H1 (cell line): Measurements from ENCODE around the gene CBLC.

Source experiments
- CBX8 ChIP-seq: fragments of 300-800, 300-1000 bp; sonication (generic); IDR thresholded peaks from 2 replicates; pipeline ENCODE4 v1.7.1; 2016; ENCODE audit warnings: low read depth, low read length, borderline replicate concordance
- CTBP2 ChIP-seq: IDR thresholded peaks from 2 replicates; pipeline ENCODE4 v1.7.0; 2011; ENCODE audit warnings: borderline replicate concordance, mild to moderate bottlenecking, moderate library complexity, mixed read lengths, low read length; ENCODE audit not compliant: insufficient read depth, insufficient read length
- CTCF ChIP-seq, 3 experiments: IDR thresholded peaks; 1 replicate in 2 of 3; 2 replicates in 1 of 3; pipeline versions ENCODE4 v1.5.1 to v1.6.1; 2011; ENCODE audit warnings: low read length in 3 of 3, mild to moderate bottlenecking in 3 of 3, inconsistent platforms in 2 of 3, low read depth in 1 of 3, moderate library complexity in 1 of 3; ENCODE audit not compliant: insufficient read depth in 1 of 3; ENCODE audit errors: control extremely low read depth in 1 of 3
- EZH2 ChIP-seq: fragments of 200-600 bp; sonication (generic); IDR thresholded peaks from 2 replicates; pipeline ENCODE4 v1.7.1; 2012; ENCODE audit warnings: low read depth, mild to moderate bottlenecking, moderate library complexity, low read length, inconsistent platforms; ENCODE audit not compliant: severe bottlenecking
- POLR2A ChIP-seq, 2 experiments: IDR thresholded peaks; 1 replicate in 1 of 2; 2 replicates in 1 of 2; pipeline ENCODE4 v1.6.1; 2011; ENCODE audit warnings: low read depth in 2 of 2, low read length in 2 of 2, mild to moderate bottlenecking in 2 of 2; ENCODE audit errors: control extremely low read depth in 1 of 2
- POU5F1 ChIP-seq: IDR thresholded peaks from 2 replicates; pipeline ENCODE4 v1.6.1; 2011; ENCODE audit warnings: low read depth, mild to moderate bottlenecking, low read length, moderate library complexity
- TAF1 ChIP-seq: IDR thresholded peaks from 2 replicates; pipeline ENCODE4 v1.6.1; 2011; ENCODE audit warnings: mild to moderate bottlenecking, low read depth, low read length

DNA sequence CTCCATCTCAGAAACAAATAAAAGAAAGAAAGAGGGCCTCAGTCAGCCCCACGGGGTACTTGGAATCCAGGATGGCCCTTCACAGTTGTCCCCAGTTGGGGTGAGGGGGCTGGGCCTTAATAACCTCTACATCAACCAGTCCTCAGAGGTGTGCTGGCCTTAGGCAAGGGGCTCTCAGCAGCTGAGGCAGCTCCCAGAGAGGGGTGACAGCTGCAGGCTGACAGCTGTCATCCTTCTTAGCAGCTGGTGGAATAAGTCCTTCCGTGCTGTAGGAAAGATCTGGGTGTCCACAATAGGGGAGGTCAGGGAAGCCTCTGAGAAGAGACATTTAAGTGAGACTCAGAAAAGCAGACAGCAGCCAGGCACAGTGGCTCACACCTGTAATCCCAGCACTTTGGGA lies 38.6 kb downstream of the CBLC start:
- TF ChIP-seq CTCF (IDR thresholded peaks at IDR 0.05; ENCODE audit: control extremely low read depth in 1 of 3, insufficient read depth in 1 of 3, low read depth in 1 of 3, low read length in 3 of 3) (no peak), EZH2 (no peak), CBX8 (no peak), POU5F1 (no peak), TAF1 (no peak), POLR2A (IDR thresholded peaks at IDR 0.05; ENCODE audit: control extremely low read depth in 1 of 2, low read depth in 2 of 2, low read length in 2 of 2) (no peak), CTBP2 (no peak)
